HL-60 (cell line): Measurements from ENCODE around the gene NUDT14.

Experiments
- DNase-seq, 2 experiments: peaks; one replicate each; pipeline ENCODE4 v3.0.0-alpha.2; 2010 to 2020; ENCODE audit warnings: low read depth in 1 of 2, low spot score in 1 of 2
- H3K27ac ChIP-seq: fragments of 250-450 bp; sonication (Bioruptor Pico); replicated peaks from 2 replicates; pipeline ENCODE4 v1.5.1; 2020; ENCODE audit warnings: mild to moderate bottlenecking, moderate library complexity
- H3K27me3 ChIP-seq: fragments of 250-450 bp; sonication (Bioruptor Pico); 2 replicates; pipeline ENCODE4 v1.5.1; 2021; ENCODE audit warnings: mild to moderate bottlenecking, moderate library complexity; ENCODE audit not compliant: insufficient read depth, poor library complexity, severe bottlenecking
- H3K4me3 ChIP-seq: replicated peaks from 2 replicates; pipeline ENCODE4 v1.5.1; 2011; ENCODE audit warnings: mild to moderate bottlenecking, control low read depth, low read length; ENCODE audit not compliant: insufficient read depth
- CTCF ChIP-seq: IDR thresholded peaks from one replicate; pipeline ENCODE4 v1.5.1; 2011; ENCODE audit warnings: low read length, control low read depth, inconsistent platforms; ENCODE audit not compliant: insufficient read depth
- GABPA ChIP-seq: IDR thresholded peaks from 2 replicates; pipeline ENCODE4 v1.6.1; 2012; ENCODE audit warnings: low read depth
- POLR2AphosphoS5 ChIP-seq: IDR thresholded peaks from 2 replicates; pipeline ENCODE4 v1.6.1; 2012; ENCODE audit warnings: low read depth
- SPI1 ChIP-seq: IDR thresholded peaks from 2 replicates; pipeline ENCODE4 v1.6.1; 2012; ENCODE audit warnings: low read depth, mild to moderate bottlenecking, borderline replicate concordance
- TF ChIP-seq, protein P1 (sequence below): IDR thresholded peaks from 2 replicates; pipeline ENCODE4 v1.6.1; 2012; ENCODE audit warnings: low read depth; ENCODE audit not compliant: insufficient replicate concordance

The NUDT14 gene

DNA sequence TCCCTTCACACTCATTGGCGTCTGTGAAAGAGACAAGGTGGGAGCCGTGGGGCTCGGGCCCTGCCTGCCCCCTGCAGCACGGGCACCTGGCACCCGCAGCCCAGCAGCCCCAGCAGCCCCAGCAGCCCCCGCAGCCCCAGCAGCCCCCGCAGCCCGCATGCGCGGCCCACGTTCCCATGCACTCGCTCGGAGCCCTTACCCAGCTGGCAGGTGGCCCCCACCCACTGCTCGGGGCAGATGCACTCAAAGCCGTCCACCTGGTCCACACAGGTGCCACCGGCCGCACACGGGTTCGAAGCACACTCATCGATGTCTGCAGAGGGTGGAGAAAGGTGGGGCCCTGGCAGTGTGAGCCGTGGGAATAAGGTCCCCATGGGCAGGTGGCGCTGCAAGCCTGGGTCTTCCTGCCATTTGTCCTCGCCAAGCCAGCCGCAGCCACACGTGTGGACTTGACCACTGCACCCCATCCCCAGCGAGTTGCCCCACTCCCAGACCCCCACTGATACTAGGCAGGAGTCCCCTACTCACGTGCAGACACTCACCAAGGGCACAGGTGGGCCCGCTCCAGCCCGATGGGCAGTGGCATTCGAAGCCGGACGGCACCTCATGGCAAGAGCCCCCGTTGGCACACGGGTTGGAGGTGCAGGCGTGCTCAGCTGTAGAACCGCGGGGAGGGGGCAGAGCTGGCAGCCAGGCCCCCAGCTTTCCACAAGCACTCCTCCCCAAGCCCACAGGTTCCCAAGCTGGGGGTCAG lies 29.9 kb downstream of the NUDT14 start:
- no peak overlapping the region for H3K27ac ChIP-seq
- H3K27me3 ChIP-seq: peaks cover 26% of the 10 kb centered on the region
- TF ChIP-seq SPI1 (no peak), GABPA (no peak), CTCF (no peak)
- TF ChIP-seq, protein P1, sequence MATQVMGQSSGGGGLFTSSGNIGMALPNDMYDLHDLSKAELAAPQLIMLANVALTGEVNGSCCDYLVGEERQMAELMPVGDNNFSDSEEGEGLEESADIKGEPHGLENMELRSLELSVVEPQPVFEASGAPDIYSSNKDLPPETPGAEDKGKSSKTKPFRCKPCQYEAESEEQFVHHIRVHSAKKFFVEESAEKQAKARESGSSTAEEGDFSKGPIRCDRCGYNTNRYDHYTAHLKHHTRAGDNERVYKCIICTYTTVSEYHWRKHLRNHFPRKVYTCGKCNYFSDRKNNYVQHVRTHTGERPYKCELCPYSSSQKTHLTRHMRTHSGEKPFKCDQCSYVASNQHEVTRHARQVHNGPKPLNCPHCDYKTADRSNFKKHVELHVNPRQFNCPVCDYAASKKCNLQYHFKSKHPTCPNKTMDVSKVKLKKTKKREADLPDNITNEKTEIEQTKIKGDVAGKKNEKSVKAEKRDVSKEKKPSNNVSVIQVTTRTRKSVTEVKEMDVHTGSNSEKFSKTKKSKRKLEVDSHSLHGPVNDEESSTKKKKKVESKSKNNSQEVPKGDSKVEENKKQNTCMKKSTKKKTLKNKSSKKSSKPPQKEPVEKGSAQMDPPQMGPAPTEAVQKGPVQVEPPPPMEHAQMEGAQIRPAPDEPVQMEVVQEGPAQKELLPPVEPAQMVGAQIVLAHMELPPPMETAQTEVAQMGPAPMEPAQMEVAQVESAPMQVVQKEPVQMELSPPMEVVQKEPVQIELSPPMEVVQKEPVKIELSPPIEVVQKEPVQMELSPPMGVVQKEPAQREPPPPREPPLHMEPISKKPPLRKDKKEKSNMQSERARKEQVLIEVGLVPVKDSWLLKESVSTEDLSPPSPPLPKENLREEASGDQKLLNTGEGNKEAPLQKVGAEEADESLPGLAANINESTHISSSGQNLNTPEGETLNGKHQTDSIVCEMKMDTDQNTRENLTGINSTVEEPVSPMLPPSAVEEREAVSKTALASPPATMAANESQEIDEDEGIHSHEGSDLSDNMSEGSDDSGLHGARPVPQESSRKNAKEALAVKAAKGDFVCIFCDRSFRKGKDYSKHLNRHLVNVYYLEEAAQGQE: no peak
- H3K4me3 ChIP-seq: no peak overlapping the region
- no peak for DNase-seq

DNA sequence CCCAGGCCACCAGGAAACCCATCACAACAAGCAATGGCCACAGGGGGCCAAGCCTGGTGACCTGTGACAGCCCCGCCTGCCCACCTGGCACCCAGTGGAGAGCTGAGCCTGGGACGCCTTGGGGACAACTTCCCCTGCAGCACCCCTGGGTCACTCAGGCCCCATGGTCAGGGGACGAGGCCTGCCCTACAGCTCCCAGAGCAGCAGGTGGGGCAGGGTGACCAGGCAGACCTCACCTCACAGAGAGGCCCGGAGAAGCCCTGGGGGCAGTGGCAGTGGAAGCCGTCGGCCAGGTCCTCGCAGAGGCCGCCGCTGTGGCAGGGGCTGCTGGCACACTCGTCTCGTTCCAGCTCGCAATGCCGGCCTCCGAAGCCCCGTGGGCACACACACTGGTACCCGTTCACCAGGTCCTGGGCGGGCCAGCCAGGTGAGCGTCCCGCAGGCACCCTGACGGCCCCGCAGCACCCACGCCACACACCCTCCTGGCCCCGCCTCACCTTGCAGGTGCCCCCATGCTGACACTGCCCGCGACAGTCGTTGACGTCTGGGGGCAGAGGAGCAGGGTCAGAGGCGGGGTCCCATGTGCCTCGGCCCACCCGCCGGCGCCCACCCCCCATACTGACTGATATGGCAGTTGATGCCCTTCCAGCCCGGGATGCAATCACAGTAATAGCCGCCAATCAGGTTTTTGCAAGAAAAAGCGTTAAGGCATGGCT lies 30.6 kb downstream of the NUDT14 start:
- no peak for TF ChIP-seq POLR2AphosphoS5
- no peak for TF ChIP-seq CTCF
- no peak for TF ChIP-seq GABPA
- no peak for TF ChIP-seq SPI1
- TF ChIP-seq, protein P1: no peak
- Histone ChIP-seq H3K27ac (no peak overlapping the region), H3K27me3 (peaks cover 26% of the 10 kb centered on the region), H3K4me3 (no peak overlapping the region)
- no peak for DNase-seq

DNA sequence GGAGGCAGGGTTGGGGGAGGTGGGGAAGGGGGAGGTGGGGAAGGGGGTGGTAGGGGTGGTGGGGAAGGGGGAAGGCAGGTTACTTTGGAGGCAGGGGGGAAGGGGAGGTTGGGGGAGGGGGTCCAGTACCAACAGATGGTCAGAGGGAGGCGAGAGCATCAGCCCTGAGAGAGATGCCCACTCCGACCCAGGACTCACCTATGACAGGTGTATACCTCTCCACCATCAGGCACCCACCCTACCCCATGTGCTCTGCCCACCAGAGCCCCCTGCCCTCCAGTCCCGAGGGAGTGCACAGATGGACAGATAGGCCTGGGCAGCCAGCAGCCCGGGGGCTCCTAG lies 31.1 kb downstream of the NUDT14 start:
- no peak for DNase-seq
- H3K27ac ChIP-seq: no peak overlapping the region
- no peak overlapping the region for H3K4me3 ChIP-seq
- peaks cover 23% of the 10 kb centered on the region for H3K27me3 ChIP-seq
- no peak for TF ChIP-seq POLR2AphosphoS5
- TF ChIP-seq CTCF: no peak
- TF ChIP-seq SPI1: no peak
- TF ChIP-seq, protein P1: no peak
- no peak for TF ChIP-seq GABPA
